MCF 10A (cell line): Measurements from ENCODE around the gene SOX10. TPM values are rescaled to one million over a fixed set of nuclear protein-coding genes. Genes with fewer than 3 reads are reported as not detected.

Experiments
- BruUV-seq: library from RNA; stranded (reverse); fragments of 400-500 nt; replicated peaks from 2 replicates; lab custom pipeline; 2021; lab: Mats Ljungman, UMichigan
- CTCF ChIA-PET: fragments of 300-600 bp; sonication (Branson Sonifier 250); formaldehyde crosslinking; extraction: SDS; loops from one replicate; lab custom pipeline; 2021; ENCODE audit warnings: antibody characterized with exemption, inconsistent platforms; lab: Yijun Ruan, JAX
- POLR2A ChIA-PET: fragments of 300-600, 350-650 bp; sonication (Branson Sonifier 250); formaldehyde crosslinking; extraction: SDS; loops from one replicate; lab custom pipeline; 2020; ENCODE audit warnings: antibody characterized with exemption, inconsistent platforms; lab: Yijun Ruan, JAX
- DNase-seq: peaks from one replicate; pipeline ENCODE4 v3.0.0-alpha.2; 2018; ENCODE audit not compliant: unreplicated experiment
- H3K27ac Mint-ChIP-seq: one replicate; pipeline ENCODE4 v1.8.0; 2022; ENCODE audit warnings: mild to moderate bottlenecking, low read depth, mixed read lengths; ENCODE audit not compliant: unreplicated experiment
- H3K27me3 Mint-ChIP-seq: one replicate; pipeline ENCODE4 v1.8.0; 2022; ENCODE audit warnings: mixed read lengths; ENCODE audit not compliant: insufficient read depth, unreplicated experiment
- H3K36me3 Mint-ChIP-seq: one replicate; pipeline ENCODE4 v1.8.0; 2022; ENCODE audit warnings: mild to moderate bottlenecking, moderate library complexity, mixed read lengths; ENCODE audit not compliant: insufficient read depth, unreplicated experiment
- H3K4me1 Mint-ChIP-seq: one replicate; pipeline ENCODE4 v1.8.0; 2022; ENCODE audit warnings: mixed read lengths; ENCODE audit not compliant: insufficient read depth, unreplicated experiment
- H3K4me3 Mint-ChIP-seq: one replicate; pipeline ENCODE4 v1.8.0; 2022; ENCODE audit warnings: mild to moderate bottlenecking, moderate library complexity, mixed read lengths; ENCODE audit not compliant: unreplicated experiment
- H3K9me3 Mint-ChIP-seq: one replicate; pipeline ENCODE4 v1.8.0; 2022; ENCODE audit warnings: mixed read lengths; ENCODE audit not compliant: unreplicated experiment
- CTCF ChIP-seq: fragments of 200-600 bp; IDR thresholded peaks from one replicate; pipeline ENCODE4 v1.8.0; 2022; ENCODE audit warnings: antibody characterized with exemption, mild to moderate bottlenecking; ENCODE audit not compliant: unreplicated experiment
- intact Hi-C: fragments of 100-400 bp; cut with micrococcal nuclease; formaldehyde crosslinking; loops from 2 replicates; pipeline ENCODE4 v1.14.1; 2022
- total RNA-seq: library from RNA; stranded (reverse); gene quantifications from 2 replicates; pipeline ENCODE4 v1.2.3, GENCODE V29; 2022

The SOX10 gene
- total RNA-seq, 1 experiment from 2014 or later, result not detected

GRCh38 chr22:37943825-37944198, 40.5 kb downstream of the SOX10 start:
- intact Hi-C loops, result no loop called here
- ChIA-PET POLR2A (interaction anchor here (0.7 to 2.4 kb wide), 3 partner anchors 10 to 56 kb away, joined by 3 to 13 read pairs (median 3); partner anchors contain the start of genes C22orf23 and POLR2F), CTCF (interaction anchor here (2.8 kb wide), 1 partner anchor 10 kb away, joined by 14 read pairs; no protein-coding TSS in a partner anchor)
- Mint-ChIP-seq H3K4me1 (no peaks in the 10 kb centered on the region), H3K27ac (no peak overlapping the region), H3K36me3 (peaks cover 63% of the 10 kb centered on the region), H3K27me3 (no peaks in the 10 kb centered on the region), H3K9me3 (no peaks in the 10 kb centered on the region), H3K4me3 (no peak overlapping the region)
- no peak for DNase-seq
- no TSS peak for BruUV-seq
- no peak for TF ChIP-seq CTCF

GRCh38 chr22:37943136-37943824, 41.1 kb downstream of the SOX10 start:
- ChIA-PET CTCF (interaction anchor here (1.4 to 2.8 kb wide), 2 partner anchors 10 to 22 kb away, joined by 4 to 14 read pairs; no protein-coding TSS in a partner anchor), POLR2A (interaction anchor here (0.7 to 2.4 kb wide), 3 partner anchors 11 to 56 kb away, joined by 3 to 13 read pairs (median 3); partner anchors contain the start of genes C22orf23 and POLR2F)
- no peaks in the 10 kb centered on the region for H3K9me3 Mint-ChIP-seq
- peaks cover 68% of the 10 kb centered on the region for H3K36me3 Mint-ChIP-seq
- DNase-seq, result no peak
- TF ChIP-seq CTCF, result no peak
- H3K4me1 Mint-ChIP-seq, result no peaks in the 10 kb centered on the region
- no peak overlapping the region for H3K4me3 Mint-ChIP-seq
- no peaks in the 10 kb centered on the region for H3K27me3 Mint-ChIP-seq
- intact Hi-C loops, result no loop called here
- TSS peak; percentile 5 for BruUV-seq
- no peak overlapping the region for H3K27ac Mint-ChIP-seq

DNA sequence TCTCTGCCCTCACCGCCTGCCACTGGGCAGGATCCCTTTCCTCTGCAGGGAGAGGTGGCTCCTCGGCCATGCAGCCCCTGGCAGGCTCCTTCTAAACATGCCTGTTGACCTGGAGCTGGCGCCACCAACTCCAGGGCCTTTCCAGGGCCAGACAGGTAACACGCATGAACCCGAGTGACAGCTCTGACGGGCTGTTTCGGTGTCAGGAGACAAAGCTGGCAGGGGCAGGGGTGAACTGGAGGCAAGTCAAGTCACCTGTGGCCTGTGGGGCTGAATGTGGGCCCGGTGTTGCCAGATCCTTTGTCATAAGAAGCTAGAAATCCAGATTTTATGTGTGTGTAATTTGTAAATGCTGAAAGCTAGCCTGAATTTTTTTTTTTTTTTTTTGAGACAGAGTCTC, 42.2 kb downstream of the SOX10 start:
- DNase-seq, result no peak
- no peak overlapping the region for H3K4me3 Mint-ChIP-seq
- no peaks in the 10 kb centered on the region for H3K9me3 Mint-ChIP-seq
- H3K4me1 Mint-ChIP-seq, result no peaks in the 10 kb centered on the region
- TF ChIP-seq CTCF, result no peak
- H3K36me3 Mint-ChIP-seq, result peaks cover 76% of the 10 kb centered on the region
- POLR2A ChIA-PET, result interaction anchor here (0.6 to 2.4 kb wide), 5 partner anchors 9 to 153 kb away, joined by 3 to 13 read pairs (median 4); partner anchors contain the start of genes C22orf23 and POLR2F
- no peak overlapping the region for H3K27ac Mint-ChIP-seq
- CTCF ChIA-PET, result interaction anchor here (1.4 to 2.8 kb wide), 2 partner anchors 9 to 24 kb away, joined by 4 to 14 read pairs; no protein-coding TSS in a partner anchor
- BruUV-seq, result no TSS peak
- intact Hi-C loops, result no loop called here
- H3K27me3 Mint-ChIP-seq, result no peaks in the 10 kb centered on the region

GRCh38 chr22:37940698-37941376, 43.5 kb downstream of the SOX10 start:
- H3K27ac Mint-ChIP-seq, result no peak overlapping the region
- H3K27me3 Mint-ChIP-seq, result no peaks in the 10 kb centered on the region
- H3K4me3 Mint-ChIP-seq, result no peak overlapping the region
- no peak for TF ChIP-seq CTCF
- no peaks in the 10 kb centered on the region for H3K9me3 Mint-ChIP-seq
- no peaks in the 10 kb centered on the region for H3K4me1 Mint-ChIP-seq
- BruUV-seq, result no TSS peak
- POLR2A ChIA-PET, result interaction anchor here (1.2 kb wide), 1 partner anchor 332 kb away, joined by 4 read pairs; the partner anchor contains the start of gene GGA1
- no peak for DNase-seq
- H3K36me3 Mint-ChIP-seq, result peaks cover 87% of the 10 kb centered on the region
- CTCF ChIA-PET, result interaction anchor here (0.9 to 1.4 kb wide), 2 partner anchors 53 to 77 kb away, joined by 3 read pairs; no protein-coding TSS in a partner anchor
- intact Hi-C loops, result no loop called here
